HepG2 (cell line): Measurements from ENCODE around the gene GJC2. TPM values are rescaled to one million over a fixed set of nuclear protein-coding genes. Genes with fewer than 3 reads are reported as not detected.

Experiments
- ATF5 ChIP-seq: sonication (generic); formaldehyde crosslinking; IDR thresholded peaks from 2 replicates; pipeline ENCODE4 v1.4.0; 2020; ENCODE audit warnings: mild to moderate bottlenecking, low read depth, missing genetic modification reagents
- DPF2 ChIP-seq: sonication (generic); formaldehyde crosslinking; IDR thresholded peaks from 2 replicates; pipeline ENCODE4 v1.4.0; 2020; ENCODE audit warnings: mild to moderate bottlenecking, low read depth, missing genetic modification reagents, borderline replicate concordance
- FOXA3 ChIP-seq: IDR thresholded peaks from 2 replicates; pipeline ENCODE4 v1.6.1; 2016; ENCODE audit warnings: missing genetic modification reagents, missing compliant biosample characterization
- FOXO4 ChIP-seq: sonication (generic); formaldehyde crosslinking; conservative IDR thresholded peaks from 2 replicates; pipeline ENCODE4 v1.8.1; 2023; ENCODE audit warnings: missing genetic modification reagents
- KMT2A ChIP-seq: sonication (generic); formaldehyde crosslinking; IDR thresholded peaks from 2 replicates; pipeline ENCODE4 v1.4.0; 2020; ENCODE audit warnings: missing genetic modification reagents
- RFXAP ChIP-seq: sonication (generic); formaldehyde crosslinking; IDR thresholded peaks from 2 replicates; pipeline ENCODE4 v1.4.0; 2020; ENCODE audit warnings: missing genetic modification reagents, borderline replicate concordance
- THRA ChIP-seq: sonication (generic); formaldehyde crosslinking; IDR thresholded peaks from 2 replicates; pipeline ENCODE4 v1.4.0; 2020; ENCODE audit warnings: missing genetic modification reagents, borderline replicate concordance
- ZBTB21 ChIP-seq: sonication (generic); formaldehyde crosslinking; IDR thresholded peaks from 2 replicates; pipeline ENCODE4 v1.4.0; 2020; ENCODE audit warnings: missing genetic modification reagents
- ZNF225 ChIP-seq: sonication (generic); formaldehyde crosslinking; IDR thresholded peaks from 2 replicates; pipeline ENCODE4 v1.4.0; 2020; ENCODE audit warnings: mild to moderate bottlenecking, missing genetic modification reagents
- ZNF3 ChIP-seq: IDR thresholded peaks from 2 replicates; pipeline ENCODE4 v1.7.0; 2017; ENCODE audit warnings: inconsistent platforms
- ZNF563 ChIP-seq: sonication (generic); formaldehyde crosslinking; IDR thresholded peaks from 2 replicates; pipeline ENCODE4 v1.8.0; 2022; ENCODE audit warnings: mild to moderate bottlenecking, moderate library complexity, missing genetic modification reagents
- ZNF577 ChIP-seq: sonication (generic); formaldehyde crosslinking; IDR thresholded peaks from 2 replicates; pipeline ENCODE4 v1.4.0; 2020; ENCODE audit warnings: mild to moderate bottlenecking, low read depth, missing genetic modification reagents, borderline replicate concordance
- ZNF672 ChIP-seq: sonication (generic); formaldehyde crosslinking; IDR thresholded peaks from 2 replicates; pipeline ENCODE4 v1.8.1; 2022; ENCODE audit warnings: missing genetic modification reagents
- ZNF704 ChIP-seq: sonication (generic); formaldehyde crosslinking; IDR thresholded peaks from 2 replicates; pipeline ENCODE4 v1.8.1; 2023; ENCODE audit warnings: mild to moderate bottlenecking, inconsistent platforms, moderate library complexity, missing genetic modification reagents, borderline replicate concordance
- ZNF709 ChIP-seq: sonication (generic); formaldehyde crosslinking; IDR thresholded peaks from 2 replicates; pipeline ENCODE4 v1.5.0; 2020; ENCODE audit warnings: mild to moderate bottlenecking, missing genetic modification reagents
- ZNF761 ChIP-seq: sonication (generic); formaldehyde crosslinking; conservative IDR thresholded peaks from 2 replicates; pipeline ENCODE4 v1.4.0; 2020; ENCODE audit warnings: mild to moderate bottlenecking, missing genetic modification reagents
- ZNF784 ChIP-seq: sonication (generic); formaldehyde crosslinking; IDR thresholded peaks from 2 replicates; pipeline ENCODE4 v1.5.1; 2020; ENCODE audit warnings: missing genetic modification reagents, mild to moderate bottlenecking, borderline replicate concordance
- ZNF800 ChIP-seq: sonication (generic); formaldehyde crosslinking; IDR thresholded peaks from 2 replicates; pipeline ENCODE4 v1.4.0; 2020; ENCODE audit warnings: missing genetic modification reagents
- ZSCAN5A ChIP-seq: sonication (generic); formaldehyde crosslinking; IDR thresholded peaks from 2 replicates; pipeline ENCODE4 v1.8.0; 2022; ENCODE audit warnings: mild to moderate bottlenecking, missing genetic modification reagents, borderline replicate concordance
- polyA plus RNA-seq, 8 experiments: library from polyadenylated mRNA; depleted of rRNA in 3 of 8; stranded (reverse) in 7 of 8; unstranded in 1 of 8; fragments of >200 nt; fragmentation: Illumina TruSeq in 4 of 8; extraction: Trizol in 4 of 8; gene quantifications; 2 replicates each; pipeline versions ENCODE4 v1.2.1 to v1.2.3, GENCODE V29; 2011 to 2016; ENCODE audit warnings: low read depth in 4 of 8, missing spikeins in 1 of 8, mixed read lengths in 1 of 8; ENCODE audit not compliant: insufficient read depth in 1 of 8
- total RNA-seq, 5 experiments: library from RNA; depleted of rRNA; stranded (reverse); fragments of >200 nt; fragmentation: Illumina TruSeq; extraction: Trizol; gene quantifications; 2 replicates each; pipeline ENCODE4 v1.2.3, GENCODE V29; 2016; ENCODE audit warnings: low read depth in 1 of 5

GJC2 gene
- total and polyA plus RNA-seq, 2 of the 13 experiments (the other 11 are each of a cell fraction or from before 2014, with no cell fraction given) = 1.6 to 3.8 TPM

GRCh38 chr1:228166170-228166936, 16.6 kb downstream of the GJC2 start (continued):
- TF ChIP-seq ZNF784 (CRISPR knock-in tag) (no peak), ZNF709 (CRISPR knock-in tag) (no peak), ZNF704 (CRISPR knock-in tag) (no peak), ZNF563 (CRISPR knock-in tag) (no peak), FOXA3 (peak; percentile 78), ZNF225 (CRISPR knock-in tag) (no peak; the same call in 1 of the 2 replicates), DPF2 (CRISPR knock-in tag) (no peak), KMT2A (CRISPR knock-in tag) (no peak; the same call in 1 of the 2 replicates), RFXAP (no peak), ZNF3 (CRISPR knock-in tag) (no peak), ZNF761 (CRISPR knock-in tag) (0 out of 2 replicates have a peak, but pooled peaks have one; percentile 3), ZNF800 (CRISPR knock-in tag) (0 out of 2 replicates have a peak, but pooled peaks have one; percentile 23), ATF5 (CRISPR knock-in tag) (no peak), ZNF672 (CRISPR knock-in tag) (no peak), ZBTB21 (peak; percentile 86), THRA (CRISPR knock-in tag) (0 out of 2 replicates have a peak, but pooled peaks have one; percentile 28), FOXO4 (CRISPR knock-in tag) (no peak), ZSCAN5A (no peak), ZNF577 (no peak)
